ENCODE results near the gene FBXW9. TPM values are rescaled to one million over a fixed set of nuclear protein-coding genes. Genes with fewer than 3 reads are reported as not detected.

Gene FBXW9
- total and polyA plus RNA-seq, 11 donors = 1.0 to 5.0 (median 2.4) TPM

- Histone ChIP-seq H3K9me3 (no peaks in the 10 kb centered on the region), H3K4me3 (peak overlapping the region; percentile 57 to 98 (median 88)), H3K4me1 (peaks cover 0 to 22% (median 13%) of the 10 kb centered on the region in 12 donors), H3K36me3 (peaks cover 0 to 31% (median 21%) of the 10 kb centered on the region in 9 donors), H3K27ac (peak overlapping the region in 7 of 12 donors; percentile 71 to 91 (median 87)), H3K27me3 (no peaks in the 10 kb centered on the region)
- ATAC-seq (peak in 2 of 4 donors; percentile 7 to 30), DNase-seq (no peak)
- TF ChIP-seq POLR2A (IDR thresholded peaks at IDR 0.05) (no peak), CTCF (IDR thresholded peaks at IDR 0.05) (no peak)
- intact Hi-C loops (cut with DNase I) = no loop called here
- 3 to 11% (median 3%) methylated on average over 10 to 36 of the region's 36 CpGs for WGBS, 4 donors
Measured at GRCh38 chr19:12695997-12696365, 450 bp downstream of the FBXW9 start.

- TF ChIP-seq CTCF (IDR thresholded peaks at IDR 0.05) (no peak), POLR2A (IDR thresholded peaks at IDR 0.05) (no peak)
- DNase-seq = no peak
- Histone ChIP-seq H3K27ac (no peak overlapping the region), H3K4me3 (peak overlapping the region in 11 of 12 donors; percentile 61 to 98 (median 88)), H3K4me1 (peaks cover 0 to 22% (median 13%) of the 10 kb centered on the region in 12 donors), H3K27me3 (no peaks in the 10 kb centered on the region), H3K36me3 (peaks cover 0 to 26% (median 16%) of the 10 kb centered on the region in 9 donors), H3K9me3 (no peaks in the 10 kb centered on the region)
- 67 to 89% (median 81%) methylated on average over 1 of the region's 1 CpG for WGBS, 4 donors
- intact Hi-C loops (cut with DNase I) = no loop called here
- ATAC-seq = no peak
Measured at GRCh38 chr19:12695514-12695913, 917 bp downstream of the FBXW9 start.

- ATAC-seq (no peak), DNase-seq (no peak)
- Histone ChIP-seq H3K27ac (no peak overlapping the region), H3K4me3 (peak overlapping the region in 2 of 12 donors; percentile 97 to 98), H3K36me3 (peaks cover 0 to 22% (median 12%) of the 10 kb centered on the region in 9 donors), H3K27me3 (no peaks in the 10 kb centered on the region), H3K4me1 (peaks cover 0 to 22% (median 13%) of the 10 kb centered on the region in 12 donors), H3K9me3 (no peaks in the 10 kb centered on the region)
- intact Hi-C loops (cut with DNase I) = no loop called here
- WGBS, 4 donors = 66 to 95% (median 79%) methylated on average over 2 of the region's 2 CpGs
- TF ChIP-seq CTCF (IDR thresholded peaks at IDR 0.05) (no peak), POLR2A (IDR thresholded peaks at IDR 0.05) (no peak)
Measured at GRCh38 chr19:12695096-12695495, 1.3 kb downstream of the FBXW9 start.

- TF ChIP-seq CTCF (IDR thresholded peaks at IDR 0.05) (no peak), POLR2A (IDR thresholded peaks at IDR 0.05) (no peak)
- ATAC-seq = no peak
- Histone ChIP-seq H3K36me3 (peaks cover 0 to 17% (median 7%) of the 10 kb centered on the region in 9 donors), H3K27ac (no peak overlapping the region), H3K4me3 (no peak overlapping the region), H3K9me3 (no peaks in the 10 kb centered on the region), H3K4me1 (peaks cover 0 to 22% (median 13%) of the 10 kb centered on the region in 12 donors), H3K27me3 (no peaks in the 10 kb centered on the region)
- 90 to 93% (median 93%) methylated on average over 16 of the region's 16 CpGs for WGBS, 4 donors
- intact Hi-C loops (cut with DNase I) = no loop called here
- DNase-seq = no peak
Measured at GRCh38 chr19:12694641-12695040, 1.8 kb downstream of the FBXW9 start.
